Liver (tissue), 9 donors: ENCODE results near the gene HACD1. TPM values are rescaled to one million over a fixed set of nuclear protein-coding genes. Genes with fewer than 3 reads are reported as not detected.
"Not testable (repeated sequence)": the region's sequence is repeated elsewhere in the genome, so short reads cannot be mapped to it uniquely, and the experiment has no call there.

Experiments used
- DNase-seq: peaks from one replicate; pipeline ENCODE4 v3.0.0-alpha.2; 2017; ENCODE audit warnings: low spot score
- H3K27ac ChIP-seq, 2 donors: one replicate each; pipeline ENCODE4 v1.7.0; 2013; ENCODE audit warnings: inconsistent platforms in 2 of 2, low read length in 2 of 2, control low read depth in 1 of 2, low read depth in 1 of 2, mild to moderate bottlenecking in 1 of 2
- H3K27me3 ChIP-seq, 4 donors: one replicate each; pipeline versions ENCODE4 v1.6.1 to v1.7.0; 2013; ENCODE audit warnings: low read length in 3 of 4, inconsistent platforms in 1 of 4, mild to moderate bottlenecking in 1 of 4, moderate library complexity in 1 of 4; ENCODE audit not compliant: control insufficient read depth in 4 of 4, insufficient read depth in 4 of 4
- H3K36me3 ChIP-seq, 4 donors: one replicate each; pipeline versions ENCODE4 v1.6.1 to v1.7.0; 2013; ENCODE audit warnings: low read length in 3 of 4, mild to moderate bottlenecking in 3 of 4, low read depth in 1 of 4, moderate library complexity in 1 of 4; ENCODE audit not compliant: control insufficient read depth in 4 of 4, insufficient read depth in 3 of 4
- H3K4me1 ChIP-seq, 4 donors: one replicate each; pipeline versions ENCODE4 v1.6.1 to v1.7.0; 2013; ENCODE audit warnings: low read length in 3 of 4, mild to moderate bottlenecking in 3 of 4, moderate library complexity in 1 of 4; ENCODE audit not compliant: control insufficient read depth in 4 of 4, insufficient read depth in 4 of 4
- H3K4me3 ChIP-seq, 3 donors: one replicate each; pipeline versions ENCODE4 v1.6.1 to v1.7.0; 2013; ENCODE audit warnings: low read length in 3 of 3, control low read depth in 1 of 3, low read depth in 1 of 3, mild to moderate bottlenecking in 1 of 3
- H3K9ac ChIP-seq, 2 donors: one replicate each; pipeline ENCODE4 v1.7.0; 2013; ENCODE audit warnings: low read length in 2 of 2, mild to moderate bottlenecking in 2 of 2, moderate library complexity in 2 of 2, control low read depth in 1 of 2, low read depth in 1 of 2
- H3K9me3 ChIP-seq, 4 donors: one replicate each; pipeline versions ENCODE4 v1.6.1 to v1.7.0; 2013; ENCODE audit warnings: low read length in 3 of 4; ENCODE audit not compliant: control insufficient read depth in 4 of 4
- EGR1 ChIP-seq, 2 donors: IDR thresholded peaks; 2 replicates each; pipeline ENCODE4 v1.6.1; 2016 to 2018; ENCODE audit warnings: antibody characterized with exemption in 2 of 2, low read depth in 2 of 2
- FOXA1 ChIP-seq: IDR thresholded peaks from 2 replicates; pipeline ENCODE4 v1.6.1; 2016; ENCODE audit warnings: antibody characterized with exemption
- FOXA2 ChIP-seq: IDR thresholded peaks from 2 replicates; pipeline ENCODE4 v1.6.1; 2016; ENCODE audit warnings: antibody characterized with exemption
- GABPA ChIP-seq, 2 donors: IDR thresholded peaks in 1 of 2; conservative IDR thresholded peaks in 1 of 2; 2 replicates each; pipeline ENCODE4 v1.6.1; 2016; ENCODE audit warnings: antibody characterized with exemption in 2 of 2, mild to moderate bottlenecking in 1 of 2, moderate library complexity in 1 of 2
- HNF4A ChIP-seq, 2 donors: conservative IDR thresholded peaks; 2 replicates each; pipeline ENCODE4 v1.6.1; 2016; ENCODE audit warnings: antibody characterized with exemption in 2 of 2, mild to moderate bottlenecking in 2 of 2
- HNF4G ChIP-seq: IDR thresholded peaks from 2 replicates; pipeline ENCODE4 v1.6.1; 2016; ENCODE audit warnings: antibody characterized with exemption
- JUND ChIP-seq, 2 donors: IDR thresholded peaks; 2 replicates each; pipeline ENCODE4 v1.6.1; 2016; ENCODE audit warnings: antibody characterized with exemption in 2 of 2
- NR2F2 ChIP-seq: IDR thresholded peaks from 2 replicates; pipeline ENCODE4 v1.6.1; 2016; ENCODE audit warnings: antibody characterized with exemption
- RAD21 ChIP-seq, 2 donors: IDR thresholded peaks; 2 replicates each; pipeline ENCODE4 v1.6.1; 2016; ENCODE audit warnings: antibody characterized with exemption in 2 of 2, mild to moderate bottlenecking in 2 of 2
- RXRA ChIP-seq, 2 donors: IDR thresholded peaks; 2 replicates each; pipeline ENCODE4 v1.6.1; 2017 to 2018; ENCODE audit warnings: antibody characterized with exemption in 2 of 2, mild to moderate bottlenecking in 1 of 2
- whole genome bisulfite sequencing: extraction: QIAGEN DNeasy Blood & Tissue Kit; methylation state at CpG from one replicate; pipeline ENCODE4 v1.1.7; 2013; 5-methylcytosine and 5-hydroxymethylcytosine counted together
- polyA plus RNA-seq, 2 donors: library from polyadenylated mRNA; stranded (reverse) in 1 of 2; unstranded in 1 of 2; fragments of 200-250 nt in 1 of 2; fragments of >200 nt in 1 of 2; fragmentation: Nextera tagmentation in 1 of 2; extraction: Ambion mirVana in 1 of 2; gene quantifications; one replicate each; pipeline versions ENCODE4 v1.2.1 to v1.2.3, GENCODE V29; 2013 to 2015
- total RNA-seq, 2 donors: library from RNA; depleted of rRNA; stranded (reverse); fragments of >200 nt; gene quantifications; one replicate each; pipeline ENCODE4 v1.2.3, GENCODE V29; 2014
- TF ChIP-seq, protein P1 (sequence below): IDR thresholded peaks from 2 replicates; pipeline ENCODE4 v1.6.1; 2016; ENCODE audit warnings: antibody characterized with exemption
- TF ChIP-seq, protein P2 (sequence below): IDR thresholded peaks from 2 replicates; pipeline ENCODE4 v1.6.1; 2016; ENCODE audit warnings: antibody characterized with exemption
- TF ChIP-seq, protein P3 (sequence below): IDR thresholded peaks from 2 replicates; pipeline ENCODE4 v1.6.1; 2016; ENCODE audit warnings: antibody characterized with exemption
- TF ChIP-seq, protein P4 (sequence below): fragments of 150-350 bp; IDR thresholded peaks from 2 replicates; pipeline ENCODE4 v1.5.1; 2017; ENCODE audit warnings: improper control_type of control experiment, low read depth, low read length; ENCODE audit not compliant: missing input control
- donor health status: healthy.
- donor health status: healthy.
- donor health status: healthy.
- donor health status: healthy.
- donor health status: healthy.

The HACD1 gene
- total and polyA plus RNA-seq, 4 donors, result 1.0 to 7.8 (median 1.7) TPM

DNA sequence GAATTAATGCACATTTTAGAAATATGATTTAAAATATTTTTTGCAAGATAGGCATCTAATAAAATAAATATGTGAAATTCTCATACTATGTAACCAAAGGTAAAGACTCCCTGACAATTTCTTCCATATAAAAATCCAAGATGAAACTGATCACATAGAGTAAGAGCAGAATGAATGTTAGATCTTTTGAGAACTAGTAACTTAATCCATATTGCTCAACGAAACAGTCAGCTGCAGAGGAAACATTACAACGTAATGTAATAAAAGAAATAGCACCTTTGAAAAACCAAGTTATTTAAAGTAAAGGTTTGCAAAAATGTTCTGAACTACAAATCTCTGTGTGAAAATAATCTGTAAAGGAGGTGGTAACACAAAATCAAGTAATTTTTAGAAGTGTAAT, 28.8 kb downstream of the HACD1 start:
- Histone ChIP-seq H3K9ac (no peak overlapping the region), H3K4me3 (no peak overlapping the region), H3K4me1 (no peaks in the 10 kb centered on the region), H3K9me3 (no peaks in the 10 kb centered on the region), H3K27me3 (no peaks in the 10 kb centered on the region), H3K36me3 (no peaks in the 10 kb centered on the region), H3K27ac (no peak overlapping the region)
- TF ChIP-seq EGR1 (IDR thresholded peaks at IDR 0.05; ENCODE audit: low read depth in 2 of 2), result no peak
- TF ChIP-seq FOXA1, result no peak
- TF ChIP-seq, protein P1, sequence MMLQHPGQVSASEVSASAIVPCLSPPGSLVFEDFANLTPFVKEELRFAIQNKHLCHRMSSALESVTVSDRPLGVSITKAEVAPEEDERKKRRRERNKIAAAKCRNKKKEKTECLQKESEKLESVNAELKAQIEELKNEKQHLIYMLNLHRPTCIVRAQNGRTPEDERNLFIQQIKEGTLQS, result no peak
- no peak for TF ChIP-seq RAD21 (IDR thresholded peaks at IDR 0.05)
- TF ChIP-seq JUND (IDR thresholded peaks at IDR 0.05), result no peak
- TF ChIP-seq FOXA2, result no peak
- no peak for TF ChIP-seq NR2F2
- TF ChIP-seq, protein P2, sequence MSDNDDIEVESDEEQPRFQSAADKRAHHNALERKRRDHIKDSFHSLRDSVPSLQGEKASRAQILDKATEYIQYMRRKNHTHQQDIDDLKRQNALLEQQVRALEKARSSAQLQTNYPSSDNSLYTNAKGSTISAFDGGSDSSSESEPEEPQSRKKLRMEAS, result no peak
- TF ChIP-seq GABPA (IDR thresholded peaks at IDR 0.05 in 1 of 2, conservative IDR thresholded peaks at IDR 0.05 in 1 of 2), result no peak
- TF ChIP-seq, protein P3, sequence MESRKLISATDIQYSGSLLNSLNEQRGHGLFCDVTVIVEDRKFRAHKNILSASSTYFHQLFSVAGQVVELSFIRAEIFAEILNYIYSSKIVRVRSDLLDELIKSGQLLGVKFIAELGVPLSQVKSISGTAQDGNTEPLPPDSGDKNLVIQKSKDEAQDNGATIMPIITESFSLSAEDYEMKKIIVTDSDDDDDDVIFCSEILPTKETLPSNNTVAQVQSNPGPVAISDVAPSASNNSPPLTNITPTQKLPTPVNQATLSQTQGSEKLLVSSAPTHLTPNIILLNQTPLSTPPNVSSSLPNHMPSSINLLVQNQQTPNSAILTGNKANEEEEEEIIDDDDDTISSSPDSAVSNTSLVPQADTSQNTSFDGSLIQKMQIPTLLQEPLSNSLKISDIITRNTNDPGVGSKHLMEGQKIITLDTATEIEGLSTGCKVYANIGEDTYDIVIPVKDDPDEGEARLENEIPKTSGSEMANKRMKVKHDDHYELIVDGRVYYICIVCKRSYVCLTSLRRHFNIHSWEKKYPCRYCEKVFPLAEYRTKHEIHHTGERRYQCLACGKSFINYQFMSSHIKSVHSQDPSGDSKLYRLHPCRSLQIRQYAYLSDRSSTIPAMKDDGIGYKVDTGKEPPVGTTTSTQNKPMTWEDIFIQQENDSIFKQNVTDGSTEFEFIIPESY, result no peak
- no peak for TF ChIP-seq HNF4G
- TF ChIP-seq RXRA (IDR thresholded peaks at IDR 0.05), result no peak
- TF ChIP-seq HNF4A (conservative IDR thresholded peaks at IDR 0.05), result no peak
- DNase-seq, result no peak
- 84% methylated on average over 2 of the region's 2 CpGs for WGBS

DNA sequence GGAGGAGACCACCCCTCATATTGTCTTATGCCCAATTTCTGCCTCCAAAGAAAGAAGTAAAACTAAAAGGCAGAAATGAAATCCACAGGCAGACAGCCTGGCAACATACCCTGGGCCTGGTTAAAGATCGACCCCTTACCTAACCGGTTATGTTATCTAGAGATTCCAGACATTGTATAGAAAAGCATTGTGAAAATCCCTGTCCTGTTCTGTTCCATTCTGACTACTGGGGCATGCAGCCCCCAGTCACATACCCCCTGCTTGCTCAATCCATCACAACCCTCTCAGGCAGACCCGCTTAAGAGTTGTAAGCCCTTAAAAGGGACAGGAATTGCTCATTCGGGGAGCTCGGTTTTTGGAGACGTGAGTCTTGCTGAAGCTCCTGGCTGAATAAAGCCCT, 29.9 kb downstream of the HACD1 start:
- not testable (repeated sequence) for H3K9me3 ChIP-seq, H3K36me3 ChIP-seq, H3K4me1 ChIP-seq, H3K27ac ChIP-seq, DNase-seq, H3K9ac ChIP-seq, H3K4me3 ChIP-seq, H3K27me3 ChIP-seq
- 86% methylated on average over 6 of the region's 6 CpGs for WGBS

DNA sequence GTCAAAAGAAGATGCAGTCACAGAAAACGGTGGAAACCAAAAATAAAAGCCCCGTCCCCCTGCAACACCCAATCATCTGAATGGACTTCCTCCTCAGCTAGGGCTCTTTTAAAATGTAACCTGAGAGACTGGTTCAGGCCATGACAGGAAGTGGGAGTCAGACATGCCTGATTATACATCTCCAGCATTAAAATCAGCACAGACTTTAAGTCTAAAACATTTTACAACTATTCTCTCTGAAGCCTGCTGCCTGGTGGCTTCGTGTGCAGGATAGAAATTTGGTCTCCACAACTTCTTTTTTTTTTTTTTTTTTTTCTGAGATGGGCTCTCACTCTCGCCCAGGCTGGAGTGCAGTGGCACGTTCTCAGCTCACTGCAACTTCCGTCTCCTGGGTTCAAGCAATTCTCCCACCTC, 30.3 kb downstream of the HACD1 start:
- Histone ChIP-seq H3K9ac (no peak overlapping the region), H3K36me3 (no peaks in the 10 kb centered on the region), H3K4me3 (no peak overlapping the region), H3K27ac (no peak overlapping the region), H3K4me1 (no peaks in the 10 kb centered on the region), H3K9me3 (no peaks in the 10 kb centered on the region), H3K27me3 (no peaks in the 10 kb centered on the region)
- no peak for DNase-seq
- 45% methylated on average over 6 of the region's 6 CpGs for WGBS
- TF ChIP-seq, protein P4, sequence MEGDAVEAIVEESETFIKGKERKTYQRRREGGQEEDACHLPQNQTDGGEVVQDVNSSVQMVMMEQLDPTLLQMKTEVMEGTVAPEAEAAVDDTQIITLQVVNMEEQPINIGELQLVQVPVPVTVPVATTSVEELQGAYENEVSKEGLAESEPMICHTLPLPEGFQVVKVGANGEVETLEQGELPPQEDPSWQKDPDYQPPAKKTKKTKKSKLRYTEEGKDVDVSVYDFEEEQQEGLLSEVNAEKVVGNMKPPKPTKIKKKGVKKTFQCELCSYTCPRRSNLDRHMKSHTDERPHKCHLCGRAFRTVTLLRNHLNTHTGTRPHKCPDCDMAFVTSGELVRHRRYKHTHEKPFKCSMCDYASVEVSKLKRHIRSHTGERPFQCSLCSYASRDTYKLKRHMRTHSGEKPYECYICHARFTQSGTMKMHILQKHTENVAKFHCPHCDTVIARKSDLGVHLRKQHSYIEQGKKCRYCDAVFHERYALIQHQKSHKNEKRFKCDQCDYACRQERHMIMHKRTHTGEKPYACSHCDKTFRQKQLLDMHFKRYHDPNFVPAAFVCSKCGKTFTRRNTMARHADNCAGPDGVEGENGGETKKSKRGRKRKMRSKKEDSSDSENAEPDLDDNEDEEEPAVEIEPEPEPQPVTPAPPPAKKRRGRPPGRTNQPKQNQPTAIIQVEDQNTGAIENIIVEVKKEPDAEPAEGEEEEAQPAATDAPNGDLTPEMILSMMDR, result no peak
- TF ChIP-seq, protein P2, result no peak
